Heart right ventricle (tissue), 16 donors: ENCODE results near the gene AMDHD2. TPM values are rescaled to one million over a fixed set of nuclear protein-coding genes. Genes with fewer than 3 reads are reported as not detected.

ENCODE experiments used
- ATAC-seq, 8 donors: fragments of 200-7000 bp; cut with Tn5 transposase; one replicate each; pipeline ENCODE4 v1.9.1; 2020; ENCODE audit warnings: mild to moderate bottlenecking in 8 of 8, moderate library complexity in 8 of 8, moderate number of reproducible peaks in 1 of 8
- DNase-seq, 2 donors: peaks; one replicate each; pipeline ENCODE4 v3.0.0-alpha.2; 2020
- H3K27ac ChIP-seq, 10 donors: fragments of 200-600 bp; sonication (generic) in 2 of 10; one replicate each; pipeline versions ENCODE4 v1.5.0 to v1.8.0; 2020 to 2022; ENCODE audit warnings: mild to moderate bottlenecking in 3 of 10
- H3K27me3 ChIP-seq, 7 donors: fragments of 200-600 bp; one replicate each; pipeline ENCODE4 v1.8.0; 2021 to 2022; ENCODE audit warnings: mild to moderate bottlenecking in 2 of 7
- H3K36me3 ChIP-seq, 9 donors: fragments of 200-600 bp; sonication (generic) in 1 of 9; one replicate each; pipeline versions ENCODE4 v1.5.0 to v1.8.0; 2020 to 2022; ENCODE audit warnings: mild to moderate bottlenecking in 2 of 9
- H3K4me1 ChIP-seq, 9 donors: fragments of 200-600 bp; sonication (generic) in 1 of 9; one replicate each; pipeline versions ENCODE4 v1.5.0 to v1.8.0; 2020 to 2022; ENCODE audit warnings: mild to moderate bottlenecking in 4 of 9
- H3K4me3 ChIP-seq, 10 donors: fragments of 200-600 bp; sonication (generic) in 2 of 10; one replicate each; pipeline versions ENCODE4 v1.5.0 to v1.8.0; 2020 to 2022; ENCODE audit warnings: mild to moderate bottlenecking in 7 of 10, moderate library complexity in 2 of 10
- H3K9me3 ChIP-seq, 11 donors: fragments of 200-600 bp in 10 of 11; sonication (generic) in 2 of 11; one replicate each; pipeline versions ENCODE4 v1.5.0 to v1.8.0; 2013 to 2022; ENCODE audit warnings: mild to moderate bottlenecking in 2 of 11, control low read depth in 1 of 11, moderate library complexity in 1 of 11
- CTCF ChIP-seq, 9 donors: fragments of 200-600 bp; sonication (generic) in 2 of 9; IDR thresholded peaks; one replicate each; pipeline versions ENCODE4 v1.5.0 to v1.8.0; 2021 to 2022; ENCODE audit warnings: antibody characterized with exemption in 9 of 9, mild to moderate bottlenecking in 5 of 9, moderate library complexity in 1 of 9
- WGBS, 2 donors: extraction: QIAGEN DNeasy Blood & Tissue Kit; methylation state at CpG; one replicate each; pipeline ENCODE4 v1.1.7; 2013; ENCODE audit warnings: inconsistent platforms in 1 of 2; 5-methylcytosine and 5-hydroxymethylcytosine counted together
- intact Hi-C, 10 donors: fragments of 100-400 bp; cut with DNase I; formaldehyde crosslinking; loops; one replicate each; pipeline versions ENCODE4 v1.11.1 to v1.14.2; 2022
- long read RNA-seq, 3 donors: library from polyadenylated mRNA; unstranded; transcript quantifications; one replicate each; pipeline ENCODE4 v2.0.0, GENCODE V29; 2020 to 2021
- polyA plus RNA-seq, 2 donors: library from polyadenylated mRNA; stranded (reverse); fragments of 200-250 nt; gene quantifications; one replicate each; pipeline ENCODE4 v1.2.3, GENCODE V29; 2013
- total RNA-seq, 10 donors: library from RNA; stranded (reverse); fragmentation: NEBNext Ultra II Directional in 3 of 10; extraction: Animal tissue kit (Norgen Biotek cat#: 25700) in 3 of 10; gene quantifications; one replicate each; pipeline versions ENCODE4 v1.2.1 to v1.2.4, GENCODE V29; 2021 to 2023
- donor health status: Arrhythmogenic right ventricular cardiomyopathy.
- donor health status: ischemic (EF 13 %, LVEDD 7.1; RV severe dilation, severe dysfunction).
- donor health status: healthy with polysubstance abuse.
- donor health status: DM: no; HTN: yes; CAD: no.
- donor health status: DM: no; HTN: no; CAD: no.
- donor health status: ischemic (EF 25% LVEDD 6.9; RV normal size, moderate dysfunction).
- donor health status: ischemic (EF 25% LVEDD 5.7; RV mildly dilated, moderate dysfunction).
- donor health status: healthy.
- donor health status: DM: yes; HTN: yes; CAD: no.
- donor health status: Ischemic cardiomyopathy.
- donor health status: ischemic (EF 35%, LVEDD 5.7; RV mildly dilated, moderate dysfunction).
- donor health status: nonischemic (EF 11% LVEDD 7.7; RV severe dilation, severe dysfunction).
- donor health status: DM: yes; HTN: yes; CAD: no.
- donor health status: PGD.
- donor health status: ischemic (EF 29% LVEDD 5.4; RV normal size, mild dysfunction).
- donor health status: nonischemic (EF 23%, LVEDD 6.1; RV moderate dilation, normal function).

Gene AMDHD2, protein sequence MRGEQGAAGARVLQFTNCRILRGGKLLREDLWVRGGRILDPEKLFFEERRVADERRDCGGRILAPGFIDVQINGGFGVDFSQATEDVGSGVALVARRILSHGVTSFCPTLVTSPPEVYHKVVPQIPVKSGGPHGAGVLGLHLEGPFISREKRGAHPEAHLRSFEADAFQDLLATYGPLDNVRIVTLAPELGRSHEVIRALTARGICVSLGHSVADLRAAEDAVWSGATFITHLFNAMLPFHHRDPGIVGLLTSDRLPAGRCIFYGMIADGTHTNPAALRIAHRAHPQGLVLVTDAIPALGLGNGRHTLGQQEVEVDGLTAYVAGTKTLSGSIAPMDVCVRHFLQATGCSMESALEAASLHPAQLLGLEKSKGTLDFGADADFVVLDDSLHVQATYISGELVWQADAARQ
- total RNA-seq, result 10 to 100 TPM in 5 of 10 donors, 1 to 10 TPM in 5; 7.1 to 20.1 (median 9.4) TPM
- 10 to 100 TPM; 12.2 to 20.8 TPM for polyA plus RNA-seq
- long read RNA-seq, donor 1, transcript AMDHD2-201 (11 exons, 1,459 nt), result major isoform, 5 of 35 reads
- long read RNA-seq, donor 1, partial matches to known transcripts, result 9 of 35 reads
- long read RNA-seq, donor 1, other reads (novel, unspliced or antisense), result 15 of 35 reads
- long read RNA-seq, donor 2, transcript AMDHD2-201 (11 exons, 1,459 nt), result major isoform, 5 of 23 reads
- long read RNA-seq, donor 2, partial matches to known transcripts, result 9 of 23 reads
- long read RNA-seq, donor 2, other reads (novel, unspliced or antisense), result 7 of 23 reads
- long read RNA-seq, donor 3, transcript AMDHD2-201 (11 exons, 1,459 nt), result major isoform, 15 of 36 reads
- long read RNA-seq, donor 3, partial matches to known transcripts, result 2 of 36 reads
- long read RNA-seq, donor 3, other reads (novel, unspliced or antisense), result 14 of 36 reads

DNA sequence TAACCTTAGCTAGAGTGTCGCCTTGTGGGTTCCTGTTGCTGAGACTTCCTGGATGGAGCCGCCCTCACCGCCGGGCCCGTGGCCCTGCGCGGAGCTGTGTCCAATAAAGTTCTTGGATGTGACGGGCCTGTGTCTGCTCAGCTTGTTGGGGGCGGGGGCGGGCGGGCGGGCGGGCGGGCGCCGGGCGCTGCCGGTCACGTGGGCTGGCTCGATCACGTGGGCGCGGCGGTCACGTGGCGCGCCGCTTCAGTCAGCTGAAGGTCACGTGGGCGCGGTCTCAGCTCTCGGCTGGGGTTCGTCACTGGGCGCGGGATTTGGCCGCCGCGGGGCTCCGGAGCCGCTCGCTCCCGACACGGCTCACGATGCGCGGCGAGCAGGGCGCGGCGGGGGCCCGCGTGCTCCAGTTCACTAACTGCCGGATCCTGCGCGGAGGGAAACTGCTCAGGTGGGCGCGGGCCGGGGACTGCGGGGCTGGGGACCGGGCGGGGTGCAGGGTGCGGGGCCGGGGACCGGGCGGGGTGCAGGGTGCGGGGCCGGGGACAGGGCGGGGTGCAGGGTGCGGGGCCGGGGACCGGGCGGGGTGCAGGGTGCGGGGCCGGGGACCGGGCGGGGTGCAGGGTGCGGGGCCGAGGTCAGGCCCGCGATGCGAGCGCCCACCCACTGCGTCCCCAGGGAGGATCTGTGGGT is at the start of gene AMDHD2:
TSS of gene AMDHD2 (plus strand) at position 275 of the 687 bp plus-strand sequence. CDS start at position 363, 88 bp downstream.
- peak; percentile 78 to 90 (median 86) for ATAC-seq
- peaks cover 0 to 47% (median 5%) of the 10 kb centered on the region in 9 donors for H3K36me3 ChIP-seq
- peak within 1 kb of the TSS in 9 of 10 donors; percentile 66 to 91 (median 83) for H3K27ac ChIP-seq
- no peak for TF ChIP-seq CTCF (IDR thresholded peaks at IDR 0.05)
- peak within 1 kb of the TSS; percentile 34 to 74 (median 62) for H3K4me3 ChIP-seq
- intact Hi-C loops, result no loop called here
- H3K9me3 ChIP-seq, result no peaks in the 10 kb centered on the region
- peak; percentile 92 to 93 for DNase-seq
- WGBS, 2 donors, result 1% methylated on average over 63 to 83 of the region's 83 CpGs
- no peaks in the 10 kb centered on the region for H3K27me3 ChIP-seq
- peaks cover 46 to 61% (median 56%) of the 10 kb centered on the region in 9 donors for H3K4me1 ChIP-seq

GRCh38 chr16:2470603-2471015 is 49.6 kb upstream of the AMDHD2 start:
- H3K27me3 ChIP-seq, result peaks cover 11 to 67% (median 42%) of the 10 kb centered on the region in 7 donors
- no peak overlapping the region for H3K27ac ChIP-seq
- peak overlapping the region in 4 of 10 donors; percentile 2 to 36 (median 20) for H3K4me3 ChIP-seq
- intact Hi-C loops, result no loop called here
- no peak for TF ChIP-seq CTCF (IDR thresholded peaks at IDR 0.05)
- WGBS, 2 donors, result 40 to 49% methylated on average over 9 of the region's 9 CpGs
- DNase-seq, result no peak
- H3K36me3 ChIP-seq, result no peaks in the 10 kb centered on the region
- no peaks in the 10 kb centered on the region for H3K9me3 ChIP-seq
- ATAC-seq, result no peak
- H3K4me1 ChIP-seq, result peaks cover 24 to 65% (median 56%) of the 10 kb centered on the region in 9 donors

GRCh38 chr16:2471016-2471652 is 49.0 kb upstream of the AMDHD2 start, which contains the start of gene NTN3:
TSS of gene NTN3 (plus strand) at chr16:2471297. CDS start at chr16:2471702, 405 bp downstream.
- Histone ChIP-seq H3K9me3 (no peaks in the 10 kb centered on the region), H3K27me3 (peaks cover 11 to 67% (median 42%) of the 10 kb centered on the region in 7 donors), H3K4me3 (peak within 1 kb of the TSS in 8 of 10 donors; percentile 2 to 39 (median 26)), H3K27ac (no peak within 1 kb of the TSS), H3K36me3 (no peaks in the 10 kb centered on the region), H3K4me1 (peaks cover 27 to 70% (median 61%) of the 10 kb centered on the region in 9 donors)
- no peak for DNase-seq
- no peak for TF ChIP-seq CTCF (IDR thresholded peaks at IDR 0.05)
- no peak for ATAC-seq
- intact Hi-C loops, result no loop called here
- WGBS, 2 donors, result 1% methylated on average over 35 to 59 of the region's 59 CpGs
